CD14-positive monocyte (primary cell): ENCODE results near the gene CSRNP3. TPM values are rescaled to one million over a fixed set of nuclear protein-coding genes. Genes with fewer than 3 reads are reported as not detected.

ENCODE experiments used
- DNase-seq, 3 donors: peaks; one replicate each; pipeline ENCODE4 v3.0.0-alpha.2; 2011 to 2022
- H2AFZ ChIP-seq: 2 replicates; pipeline ENCODE4 v1.6.0; 2012; ENCODE audit warnings: mild to moderate bottlenecking, low read depth, low read length, inconsistent platforms; ENCODE audit not compliant: insufficient read depth, poor library complexity, severe bottlenecking
- H3K27ac ChIP-seq, 2 donors: 1 replicate in 1 of 2; 2 replicates in 1 of 2; pipeline ENCODE4 v1.5.1; 2012 to 2013; ENCODE audit warnings: low read length in 2 of 2, control low read depth in 1 of 2, inconsistent platforms in 1 of 2, low read depth in 1 of 2, mild to moderate bottlenecking in 1 of 2
- H3K27me3 ChIP-seq, 2 donors: one replicate each; pipeline versions ENCODE4 v1.6.0 to v1.6.1; 2011 to 2013; ENCODE audit warnings: low read length in 2 of 2; ENCODE audit not compliant: control insufficient read depth in 2 of 2, insufficient read depth in 2 of 2
- H3K36me3 ChIP-seq, 2 donors: replicated peaks in 1 of 2; 1 replicate in 1 of 2; 2 replicates in 1 of 2; pipeline versions ENCODE4 v1.5.1 to v1.6.1; 2012 to 2013; ENCODE audit warnings: low read length in 2 of 2, control low read depth in 1 of 2, inconsistent platforms in 1 of 2, mild to moderate bottlenecking in 1 of 2; ENCODE audit not compliant: insufficient read depth in 2 of 2, control insufficient read depth in 1 of 2
- H3K4me1 ChIP-seq, 2 donors: 1 replicate in 1 of 2; 2 replicates in 1 of 2; pipeline versions ENCODE4 v1.5.1 to v1.6.1; 2012 to 2013; ENCODE audit warnings: low read length in 2 of 2, control low read depth in 1 of 2, inconsistent platforms in 1 of 2, mild to moderate bottlenecking in 1 of 2, moderate library complexity in 1 of 2; ENCODE audit not compliant: insufficient read depth in 2 of 2, control insufficient read depth in 1 of 2
- H3K4me2 ChIP-seq: replicated peaks from 2 replicates; pipeline ENCODE3; 2012; ENCODE audit warnings: low read length, moderate library complexity, mild to moderate bottlenecking; ENCODE audit not compliant: poor library complexity, severe bottlenecking; ENCODE audit errors: extremely low read depth
- H3K4me3 ChIP-seq, 3 experiments: fragments of 200-600 bp in 1 of 3; sonication (generic) in 1 of 3; replicated peaks in 1 of 3; 1 replicate in 2 of 3; 2 replicates in 1 of 3; pipeline ENCODE4 v1.5.1; 2011 to 2013; ENCODE audit warnings: low read length in 3 of 3, mild to moderate bottlenecking in 3 of 3, control low read depth in 2 of 3, low read depth in 2 of 3, inconsistent platforms in 1 of 3, moderate library complexity in 1 of 3
- H3K79me2 ChIP-seq: 2 replicates; pipeline ENCODE4 v1.6.0; 2012; ENCODE audit warnings: mild to moderate bottlenecking, control low read depth, inconsistent platforms, low read length, moderate library complexity; ENCODE audit not compliant: insufficient read depth
- H3K9ac ChIP-seq: 2 replicates; pipeline ENCODE4 v1.6.0; 2017; ENCODE audit warnings: low read length, mild to moderate bottlenecking; ENCODE audit not compliant: insufficient read depth, poor library complexity, severe bottlenecking
- H3K9me3 ChIP-seq, 2 donors: replicated peaks in 1 of 2; 1 replicate in 1 of 2; 2 replicates in 1 of 2; pipeline versions ENCODE4 v1.5.1 to v1.6.1; 2012 to 2013; ENCODE audit warnings: low read length in 2 of 2, control low read depth in 1 of 2; ENCODE audit not compliant: control insufficient read depth in 1 of 2, insufficient read depth in 1 of 2
- H4K20me1 ChIP-seq: 2 replicates; pipeline ENCODE4 v1.6.0; 2012; ENCODE audit warnings: mild to moderate bottlenecking, low read length, control low read depth, moderate library complexity; ENCODE audit not compliant: insufficient read depth
- H3K27ac Mint-ChIP-seq, 7 donors: one replicate each; pipeline ENCODE4 v1.8.0; 2020; ENCODE audit warnings: mild to moderate bottlenecking in 7 of 7, mixed read lengths in 7 of 7, moderate library complexity in 6 of 7, inconsistent platforms in 2 of 7
- H3K27me3 Mint-ChIP-seq, 3 donors: one replicate each; pipeline ENCODE4 v1.8.0; 2021 to 2022; ENCODE audit warnings: low read depth in 3 of 3, mild to moderate bottlenecking in 3 of 3, mixed read lengths in 3 of 3, moderate library complexity in 3 of 3, inconsistent platforms in 1 of 3
- H3K36me3 Mint-ChIP-seq, 2 donors: one replicate each; pipeline ENCODE4 v1.8.0; 2020; ENCODE audit warnings: mixed read lengths in 2 of 2, inconsistent platforms in 1 of 2, mild to moderate bottlenecking in 1 of 2
- H3K4me1 Mint-ChIP-seq: one replicate; pipeline ENCODE4 v1.8.0; 2020; ENCODE audit warnings: mild to moderate bottlenecking, mixed read lengths
- H3K4me3 Mint-ChIP-seq, 2 donors: one replicate each; pipeline ENCODE4 v1.8.0; 2020; ENCODE audit warnings: mild to moderate bottlenecking in 2 of 2, mixed read lengths in 2 of 2, moderate library complexity in 1 of 2
- H3K9me3 Mint-ChIP-seq, 7 donors: one replicate each; pipeline ENCODE4 v1.8.0; 2020 to 2022; ENCODE audit warnings: mixed read lengths in 7 of 7, mild to moderate bottlenecking in 6 of 7, moderate library complexity in 6 of 7, inconsistent platforms in 2 of 7
- WGBS: methylation state at CpG from one replicate; pipeline ENCODE4 v1.1.5; 2013; ENCODE audit warnings: missing lambda C conversion rate; ENCODE audit not compliant: insufficient coverage; 5-methylcytosine and 5-hydroxymethylcytosine counted together
- intact Hi-C, 2 donors: fragments of 100-400 bp; cut with micrococcal nuclease; formaldehyde crosslinking; loops; one replicate each; pipeline versions ENCODE4 v1.15.0 to v1.15.1; 2023
- polyA plus RNA-seq, 3 donors: library from polyadenylated mRNA; depleted of rRNA in 1 of 3; unstranded in 2 of 3; stranded (reverse) in 1 of 3; fragments of 300-500 nt in 2 of 3; fragments of >200 nt in 1 of 3; fragmentation: Illumina TruSeq in 2 of 3; gene quantifications; 1 replicate in 2 of 3; 2 replicates in 1 of 3; pipeline ENCODE4 v1.2.3, GENCODE V29; 2012 to 2021
- TF ChIP-seq, protein P1 (sequence below): fragments of 200-600 bp; IDR thresholded peaks from one replicate; pipeline ENCODE4 v1.8.0; 2022; ENCODE audit warnings: antibody characterized with exemption, mild to moderate bottlenecking

CSRNP3 gene
- polyA plus RNA-seq, 3 donors: not detected

DNA sequence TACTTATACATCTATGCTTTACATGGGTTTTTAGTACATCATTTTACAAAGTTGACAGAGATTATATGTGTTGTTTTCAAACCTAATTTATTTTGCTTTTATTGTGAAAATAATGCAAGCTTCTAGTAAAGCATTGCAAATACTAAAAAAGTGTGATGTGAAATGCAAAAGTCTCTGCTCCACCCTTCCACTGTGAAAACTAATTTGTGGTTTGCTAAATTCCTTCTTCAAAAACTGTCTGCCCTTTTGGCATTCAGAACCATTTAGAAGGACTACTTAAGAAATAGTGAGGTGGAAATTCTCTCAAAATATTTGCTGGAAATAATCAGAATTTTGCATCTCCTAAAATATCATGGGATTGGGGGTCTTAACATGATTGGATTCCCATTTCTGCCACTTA is 78.4 kb downstream of the CSRNP3 start:
- TF ChIP-seq, protein P1, sequence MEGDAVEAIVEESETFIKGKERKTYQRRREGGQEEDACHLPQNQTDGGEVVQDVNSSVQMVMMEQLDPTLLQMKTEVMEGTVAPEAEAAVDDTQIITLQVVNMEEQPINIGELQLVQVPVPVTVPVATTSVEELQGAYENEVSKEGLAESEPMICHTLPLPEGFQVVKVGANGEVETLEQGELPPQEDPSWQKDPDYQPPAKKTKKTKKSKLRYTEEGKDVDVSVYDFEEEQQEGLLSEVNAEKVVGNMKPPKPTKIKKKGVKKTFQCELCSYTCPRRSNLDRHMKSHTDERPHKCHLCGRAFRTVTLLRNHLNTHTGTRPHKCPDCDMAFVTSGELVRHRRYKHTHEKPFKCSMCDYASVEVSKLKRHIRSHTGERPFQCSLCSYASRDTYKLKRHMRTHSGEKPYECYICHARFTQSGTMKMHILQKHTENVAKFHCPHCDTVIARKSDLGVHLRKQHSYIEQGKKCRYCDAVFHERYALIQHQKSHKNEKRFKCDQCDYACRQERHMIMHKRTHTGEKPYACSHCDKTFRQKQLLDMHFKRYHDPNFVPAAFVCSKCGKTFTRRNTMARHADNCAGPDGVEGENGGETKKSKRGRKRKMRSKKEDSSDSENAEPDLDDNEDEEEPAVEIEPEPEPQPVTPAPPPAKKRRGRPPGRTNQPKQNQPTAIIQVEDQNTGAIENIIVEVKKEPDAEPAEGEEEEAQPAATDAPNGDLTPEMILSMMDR: no peak

DNA sequence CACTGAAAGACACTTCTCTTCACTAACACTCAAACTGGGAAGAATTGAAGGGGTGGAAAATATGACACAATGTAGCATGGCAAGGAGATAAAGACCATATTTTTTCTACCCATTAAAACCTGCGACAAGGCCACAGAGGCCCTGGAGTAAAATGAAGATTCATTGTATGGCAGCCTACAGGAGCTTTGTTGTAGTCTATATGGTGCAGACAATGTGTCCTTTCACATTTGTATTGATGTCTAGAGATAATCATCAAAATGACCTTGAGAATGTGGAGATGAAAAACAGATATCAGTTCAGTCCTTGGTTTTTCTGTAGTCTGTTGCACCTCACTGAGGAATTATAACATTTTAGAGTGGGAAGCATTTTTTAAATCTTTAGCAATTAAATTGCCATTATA is 80.1 kb downstream of the CSRNP3 start:
- no peak overlapping the region for H3K27ac Mint-ChIP-seq
- DNase-seq: no peak
- no peak overlapping the region for H2AFZ ChIP-seq
- H3K4me2 ChIP-seq: no peak overlapping the region
- H3K36me3 Mint-ChIP-seq: no peaks in the 10 kb centered on the region
- no peaks in the 10 kb centered on the region for H3K79me2 ChIP-seq
- H3K9me3 Mint-ChIP-seq: no peaks in the 10 kb centered on the region
- no peaks in the 10 kb centered on the region for H3K27me3 ChIP-seq
- H4K20me1 ChIP-seq: no peaks in the 10 kb centered on the region
- H3K27me3 Mint-ChIP-seq: peaks cover 0 to 1% (median 0%) of the 10 kb centered on the region in 3 donors
- H3K27ac ChIP-seq: no peak overlapping the region
- no peaks in the 10 kb centered on the region for H3K4me1 ChIP-seq
- H3K9me3 ChIP-seq: no peaks in the 10 kb centered on the region
- H3K4me3 Mint-ChIP-seq: no peak overlapping the region
- no peak overlapping the region for H3K4me3 ChIP-seq
- H3K4me1 Mint-ChIP-seq: no peaks in the 10 kb centered on the region
- H3K36me3 ChIP-seq: no peaks in the 10 kb centered on the region
- H3K9ac ChIP-seq: no peak overlapping the region
- intact Hi-C loops: no loop called here
- TF ChIP-seq, protein P1: no peak
- no CpG with 5 or more reads among the region's 1 CpG for WGBS

More for the DNA sequence above, 78.4 kb downstream of the CSRNP3 start:
- no peak for DNase-seq
- H4K20me1 ChIP-seq: no peaks in the 10 kb centered on the region
- H3K4me3 ChIP-seq: no peak overlapping the region
- no peak overlapping the region for H3K27ac ChIP-seq
- Mint-ChIP-seq H3K4me1 (no peaks in the 10 kb centered on the region), H3K36me3 (no peaks in the 10 kb centered on the region), H3K9me3 (no peaks in the 10 kb centered on the region), H3K4me3 (no peak overlapping the region), H3K27ac (no peak overlapping the region), H3K27me3 (peaks cover 0 to 1% (median 0%) of the 10 kb centered on the region in 3 donors)
- no peak overlapping the region for H2AFZ ChIP-seq
- no peaks in the 10 kb centered on the region for H3K9me3 ChIP-seq
- no peaks in the 10 kb centered on the region for H3K27me3 ChIP-seq
- H3K4me2 ChIP-seq: no peak overlapping the region
- no peak overlapping the region for H3K9ac ChIP-seq
- no peaks in the 10 kb centered on the region for H3K79me2 ChIP-seq
- intact Hi-C loops: no loop called here
- H3K36me3 ChIP-seq: no peaks in the 10 kb centered on the region
- no peaks in the 10 kb centered on the region for H3K4me1 ChIP-seq
